Panc1 (cell line): Measurements from ENCODE around the gene SMIM13.

Experiments
- POLR2AphosphoS5 ChIP-seq: IDR thresholded peaks from 2 replicates; pipeline ENCODE4 v1.6.1; 2012; ENCODE audit warnings: mild to moderate bottlenecking, low read depth, low read length, moderate library complexity
- REST ChIP-seq, 2 experiments: IDR thresholded peaks; 2 replicates each; pipeline ENCODE4 v1.6.1; 2011 to 2012; ENCODE audit warnings: low read depth in 2 of 2, control low read depth in 1 of 2, low read length in 1 of 2, mild to moderate bottlenecking in 1 of 2, moderate library complexity in 1 of 2; ENCODE audit not compliant: insufficient read depth in 1 of 2
- TF ChIP-seq, protein P1 (sequence below): fragments of 450-650 bp; IDR thresholded peaks from 2 replicates; pipeline ENCODE4 v1.5.1; 2017; ENCODE audit warnings: mild to moderate bottlenecking

GRCh38 chr6:11111769-11112437 is 18.3 kb downstream of the SMIM13 start:
- TF ChIP-seq, protein P1, sequence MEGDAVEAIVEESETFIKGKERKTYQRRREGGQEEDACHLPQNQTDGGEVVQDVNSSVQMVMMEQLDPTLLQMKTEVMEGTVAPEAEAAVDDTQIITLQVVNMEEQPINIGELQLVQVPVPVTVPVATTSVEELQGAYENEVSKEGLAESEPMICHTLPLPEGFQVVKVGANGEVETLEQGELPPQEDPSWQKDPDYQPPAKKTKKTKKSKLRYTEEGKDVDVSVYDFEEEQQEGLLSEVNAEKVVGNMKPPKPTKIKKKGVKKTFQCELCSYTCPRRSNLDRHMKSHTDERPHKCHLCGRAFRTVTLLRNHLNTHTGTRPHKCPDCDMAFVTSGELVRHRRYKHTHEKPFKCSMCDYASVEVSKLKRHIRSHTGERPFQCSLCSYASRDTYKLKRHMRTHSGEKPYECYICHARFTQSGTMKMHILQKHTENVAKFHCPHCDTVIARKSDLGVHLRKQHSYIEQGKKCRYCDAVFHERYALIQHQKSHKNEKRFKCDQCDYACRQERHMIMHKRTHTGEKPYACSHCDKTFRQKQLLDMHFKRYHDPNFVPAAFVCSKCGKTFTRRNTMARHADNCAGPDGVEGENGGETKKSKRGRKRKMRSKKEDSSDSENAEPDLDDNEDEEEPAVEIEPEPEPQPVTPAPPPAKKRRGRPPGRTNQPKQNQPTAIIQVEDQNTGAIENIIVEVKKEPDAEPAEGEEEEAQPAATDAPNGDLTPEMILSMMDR: no peak
- TF ChIP-seq POLR2AphosphoS5 (no peak), REST (IDR thresholded peaks at IDR 0.05; ENCODE audit: insufficient read depth in 1 of 2, low read depth in 2 of 2, low read length in 1 of 2) (no peak)
